Fibroblast of lung (primary cell): ENCODE results near the gene SNRNP48. TPM values are rescaled to one million over a fixed set of nuclear protein-coding genes. Genes with fewer than 3 reads are reported as not detected.

ENCODE experiments used
- DNase-seq, 2 donors: peaks; one replicate each; pipeline versions ENCODE4 v3.0.0 to v3.0.0-alpha.2; 2010; ENCODE audit warnings: low read depth in 2 of 2
- H2AFZ ChIP-seq: 2 replicates; pipeline ENCODE4 v1.5.1; 2012; ENCODE audit warnings: low read length, control low read depth, inconsistent platforms
- H3K27ac ChIP-seq: 2 replicates; pipeline ENCODE4 v1.5.1; 2011; ENCODE audit warnings: low read length, control low read depth; ENCODE audit not compliant: insufficient read depth
- H3K27me3 ChIP-seq: 2 replicates; pipeline ENCODE4 v1.5.1; 2011; ENCODE audit warnings: mild to moderate bottlenecking, low read length; ENCODE audit not compliant: control insufficient read depth, insufficient read depth
- H3K36me3 ChIP-seq: 2 replicates; pipeline ENCODE4 v1.5.1; 2011; ENCODE audit warnings: low read length; ENCODE audit not compliant: control insufficient read depth, insufficient read depth
- H3K4me1 ChIP-seq: 2 replicates; pipeline ENCODE4 v1.5.1; 2011; ENCODE audit warnings: low read length; ENCODE audit not compliant: control insufficient read depth, insufficient read depth; ENCODE audit errors: extremely low read depth
- H3K4me2 ChIP-seq: 2 replicates; pipeline ENCODE4 v1.5.1; 2011; ENCODE audit warnings: low read length, control low read depth; ENCODE audit not compliant: insufficient read depth; ENCODE audit errors: extremely low read depth
- H3K4me3 ChIP-seq, 4 experiments: fragments of 200-600 bp in 1 of 4; sonication (generic) in 1 of 4; replicated peaks in 1 of 4; 2 replicates each; pipeline ENCODE4 v1.5.1; 2011 to 2016; ENCODE audit warnings: low read length in 4 of 4, low read depth in 3 of 4, mild to moderate bottlenecking in 3 of 4, control low read depth in 2 of 4, inconsistent platforms in 1 of 4, mixed read lengths in 1 of 4; ENCODE audit not compliant: insufficient read depth in 1 of 4; ENCODE audit errors: control extremely low read depth in 1 of 4
- H3K79me2 ChIP-seq: 2 replicates; pipeline ENCODE4 v1.5.1; 2012; ENCODE audit warnings: mild to moderate bottlenecking, low read length, inconsistent platforms; ENCODE audit not compliant: control insufficient read depth, insufficient read depth
- H3K9ac ChIP-seq: 2 replicates; pipeline ENCODE4 v1.5.1; 2011; ENCODE audit warnings: mild to moderate bottlenecking, low read length, control low read depth; ENCODE audit not compliant: insufficient read depth
- H3K9me3 ChIP-seq: 2 replicates; pipeline ENCODE4 v1.5.1; 2012; ENCODE audit warnings: low read depth, low read length; ENCODE audit not compliant: control insufficient read depth, insufficient read depth
- H4K20me1 ChIP-seq: 2 replicates; pipeline ENCODE4 v1.5.1; 2011; ENCODE audit warnings: low read length; ENCODE audit not compliant: control insufficient read depth, insufficient read depth; ENCODE audit errors: extremely low read depth
- CTCF ChIP-seq, 2 donors: IDR thresholded peaks in 1 of 2; conservative IDR thresholded peaks in 1 of 2; 1 replicate in 1 of 2; 2 replicates in 1 of 2; pipeline ENCODE4 v1.5.1; 2011 to 2012; ENCODE audit warnings: low read length in 2 of 2, control low read depth in 1 of 2, inconsistent platforms in 1 of 2, low read depth in 1 of 2, mild to moderate bottlenecking in 1 of 2
- EZH2 ChIP-seq: IDR thresholded peaks from 2 replicates; pipeline ENCODE4 v1.5.1; 2012; ENCODE audit warnings: low read length, control low read depth, mild to moderate bottlenecking; ENCODE audit errors: missing control alignments
- polyA plus RNA-seq, 2 donors: library from polyadenylated mRNA; depleted of rRNA in 1 of 2; stranded (reverse) in 1 of 2; unstranded in 1 of 2; fragments of >200 nt; gene quantifications; 2 replicates each; pipeline ENCODE4 v1.2.1, GENCODE V29; 2011 to 2012; ENCODE audit warnings: missing spikeins in 1 of 2
- total RNA-seq: library from RNA; depleted of rRNA; stranded (reverse); fragments of >200 nt; gene quantifications from 2 replicates; pipeline ENCODE4 v1.2.1, GENCODE V29; 2014

The SNRNP48 gene
- total and polyA plus RNA-seq, 2 donors (not counting 1 experiment from before 2014, with no cell fraction given) = 8.3 to 9.1 TPM

GRCh38 chr6:7561153-7561964 lies 28.6 kb upstream of the SNRNP48 start:
- H3K9me3 ChIP-seq = no peaks in the 10 kb centered on the region
- no peak for TF ChIP-seq EZH2
- TF ChIP-seq CTCF (conservative IDR thresholded peaks at IDR 0.05 in 1 of 2, IDR thresholded peaks at IDR 0.05 in 1 of 2; ENCODE audit: low read depth in 1 of 2, low read length in 2 of 2) = no peak
- no peak overlapping the region for H3K27ac ChIP-seq
- H3K36me3 ChIP-seq = no peaks in the 10 kb centered on the region
- H4K20me1 ChIP-seq = no peaks in the 10 kb centered on the region
- no peak overlapping the region for H2AFZ ChIP-seq
- no peaks in the 10 kb centered on the region for H3K79me2 ChIP-seq
- no peak overlapping the region for H3K4me3 ChIP-seq
- no peak for DNase-seq
- no peak overlapping the region for H3K9ac ChIP-seq
- no peaks in the 10 kb centered on the region for H3K27me3 ChIP-seq
- no peaks in the 10 kb centered on the region for H3K4me1 ChIP-seq
- no peak overlapping the region for H3K4me2 ChIP-seq

- Histone ChIP-seq H2AFZ (no peak overlapping the region), H3K27me3 (no peaks in the 10 kb centered on the region), H4K20me1 (no peaks in the 10 kb centered on the region), H3K79me2 (no peaks in the 10 kb centered on the region), H3K9me3 (no peaks in the 10 kb centered on the region), H3K27ac (no peak overlapping the region), H3K4me2 (no peak overlapping the region), H3K4me3 (no peak overlapping the region), H3K4me1 (no peaks in the 10 kb centered on the region), H3K9ac (no peak overlapping the region), H3K36me3 (no peaks in the 10 kb centered on the region)
- TF ChIP-seq EZH2 = no peak
- TF ChIP-seq CTCF (conservative IDR thresholded peaks at IDR 0.05 in 1 of 2, IDR thresholded peaks at IDR 0.05 in 1 of 2; ENCODE audit: low read depth in 1 of 2, low read length in 2 of 2) = no peak
- no peak for DNase-seq
Measured at GRCh38 chr6:7562769-7563168, 27.2 kb upstream of the SNRNP48 start.

GRCh38 chr6:7566107-7566506 lies 23.9 kb upstream of the SNRNP48 start:
- no peak for DNase-seq
- H3K27ac ChIP-seq = no peak overlapping the region
- H3K4me3 ChIP-seq = no peak overlapping the region
- H3K79me2 ChIP-seq = no peaks in the 10 kb centered on the region
- no peaks in the 10 kb centered on the region for H4K20me1 ChIP-seq
- no peaks in the 10 kb centered on the region for H3K36me3 ChIP-seq
- H3K9ac ChIP-seq = no peak overlapping the region
- no peaks in the 10 kb centered on the region for H3K27me3 ChIP-seq
- no peak for TF ChIP-seq EZH2
- no peak overlapping the region for H2AFZ ChIP-seq
- no peak overlapping the region for H3K4me2 ChIP-seq
- H3K9me3 ChIP-seq = no peaks in the 10 kb centered on the region
- no peaks in the 10 kb centered on the region for H3K4me1 ChIP-seq
